ENCODE measurements around the gene FBXO48.

The FBXO48 gene

GRCh38 chr2:68472796-68473414 is 5.8 kb upstream of the FBXO48 start:
- TF ChIP-seq CTCF (IDR thresholded peaks at IDR 0.05; ENCODE audit: low read depth, low read length) = no peak
- DNase-seq (ENCODE audit: low read depth in 2 of 2) = no peak
- H3K4me3 ChIP-seq (replicated peaks in 1 of 2; ENCODE audit: low read depth in 2 of 2, low read length in 2 of 2) = no peak overlapping the region

DNA sequence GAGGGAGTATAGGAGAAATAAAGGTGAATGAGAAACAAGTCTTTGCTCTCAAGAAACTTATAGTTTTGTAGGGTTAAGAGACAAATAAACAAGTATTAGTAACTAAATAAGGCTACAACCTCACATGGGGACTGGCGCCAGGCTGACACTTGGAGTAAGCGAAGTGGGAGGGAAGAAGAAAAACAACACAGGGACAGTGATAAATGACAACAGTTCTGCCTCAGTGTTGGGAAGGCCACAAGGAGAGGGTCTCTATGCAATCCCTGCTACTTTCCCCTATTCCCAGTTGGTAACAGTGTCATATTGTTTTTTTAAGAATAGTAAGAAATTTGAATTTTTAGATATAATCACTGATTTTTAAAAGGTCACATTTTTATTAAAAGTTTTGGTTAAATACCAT is 4.3 kb upstream of the FBXO48 start:
- H3K4me3 ChIP-seq (replicated peaks in 1 of 2; ENCODE audit: low read depth in 2 of 2, low read length in 2 of 2) = no peak overlapping the region
- no peak for DNase-seq (ENCODE audit: low read depth in 2 of 2)
- no peak for TF ChIP-seq CTCF (IDR thresholded peaks at IDR 0.05; ENCODE audit: low read depth, low read length)

GRCh38 chr2:68469935-68470334 is 2.8 kb upstream of the FBXO48 start:
- no peak for TF ChIP-seq CTCF (IDR thresholded peaks at IDR 0.05; ENCODE audit: low read depth, low read length)
- DNase-seq (ENCODE audit: low read depth in 2 of 2) = peak in 1 of 2 donors; percentile 27
- no peak overlapping the region for H3K4me3 ChIP-seq (replicated peaks in 1 of 2; ENCODE audit: low read depth in 2 of 2, low read length in 2 of 2)

DNA sequence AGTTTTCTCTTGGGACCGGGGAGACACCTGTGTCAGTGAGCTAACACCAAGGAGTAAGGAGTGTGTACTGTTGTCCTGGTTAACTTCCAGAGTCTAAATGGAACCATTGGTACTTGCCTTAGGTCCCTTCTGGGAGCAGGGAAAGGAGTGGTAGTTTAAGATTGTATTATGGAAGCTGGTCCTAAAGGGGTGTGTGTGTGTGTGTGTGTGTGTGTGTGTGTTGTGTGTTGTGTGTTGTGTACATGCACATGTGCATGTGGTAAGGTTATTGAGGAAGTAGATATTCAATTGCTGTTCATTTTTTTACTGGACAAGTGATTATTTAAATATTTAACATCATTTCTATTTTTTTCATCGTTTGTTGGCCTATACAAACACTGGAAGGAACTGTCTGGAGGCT is 1.7 kb upstream of the FBXO48 start:
- H3K4me3 ChIP-seq (replicated peaks in 1 of 2; ENCODE audit: low read depth in 2 of 2, low read length in 2 of 2) = no peak overlapping the region
- DNase-seq (ENCODE audit: low read depth in 2 of 2) = no peak
- no peak for TF ChIP-seq CTCF (IDR thresholded peaks at IDR 0.05; ENCODE audit: low read depth, low read length)

GRCh38 chr2:68466778-68467076 is 367 bp downstream of the FBXO48 start:
- peak overlapping the region; percentile 95 to 96 for H3K4me3 ChIP-seq (replicated peaks in 1 of 2; ENCODE audit: low read depth in 2 of 2, low read length in 2 of 2)
- no peak for DNase-seq (ENCODE audit: low read depth in 2 of 2)
- TF ChIP-seq CTCF (IDR thresholded peaks at IDR 0.05; ENCODE audit: low read depth, low read length) = no peak

DNA sequence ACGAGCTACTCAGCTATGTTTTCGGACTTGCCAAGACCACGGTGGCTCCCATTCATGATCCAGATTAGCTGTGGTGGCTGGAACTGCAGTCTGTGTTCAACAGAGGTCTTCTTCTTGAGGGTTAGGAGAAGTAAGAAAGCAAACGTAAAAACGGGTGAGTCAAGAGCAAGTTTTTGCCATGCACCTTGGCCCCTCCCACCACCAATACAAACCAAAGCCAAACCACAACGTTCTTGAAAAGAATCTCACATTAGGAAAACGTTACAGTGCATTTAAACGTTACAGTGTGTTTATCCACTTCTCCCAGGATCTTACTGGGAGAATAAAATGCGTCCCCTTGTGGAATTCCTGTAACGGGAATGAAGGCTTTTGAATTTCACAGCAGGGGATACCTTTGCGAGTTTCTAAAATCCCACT is 725 bp downstream of the FBXO48 start:
- peak; percentile 56 to 77 for DNase-seq (ENCODE audit: low read depth in 2 of 2)
- peak; percentile 11 for TF ChIP-seq CTCF (IDR thresholded peaks at IDR 0.05; ENCODE audit: low read depth, low read length)
- H3K4me3 ChIP-seq (replicated peaks in 1 of 2; ENCODE audit: low read depth in 2 of 2, low read length in 2 of 2) = peak overlapping the region; percentile 95 to 96

Data from cardiac fibroblast (primary cell).